Stimulated activated CD8-positive, alpha-beta memory T cell treated with anti-CD3 and anti-CD28 coated beads, Interleukin-15, amount 100 ng/mL, for 48 hours (primary cell): Measurements from ENCODE around the gene GALNT5.
A peak's percentile ranks its signal among the peaks of the same experiment; 100 is the strongest.
"Not testable (repeated sequence)": the region's sequence is repeated elsewhere in the genome, so short reads cannot be mapped to it uniquely, and the experiment has no call there.

Experiments used
- DNase-seq, 2 donors: peaks; one replicate each; pipeline ENCODE4 v3.0.0-alpha.2; 2020; ENCODE audit warnings: low read depth in 2 of 2

Gene GALNT5

DNA sequence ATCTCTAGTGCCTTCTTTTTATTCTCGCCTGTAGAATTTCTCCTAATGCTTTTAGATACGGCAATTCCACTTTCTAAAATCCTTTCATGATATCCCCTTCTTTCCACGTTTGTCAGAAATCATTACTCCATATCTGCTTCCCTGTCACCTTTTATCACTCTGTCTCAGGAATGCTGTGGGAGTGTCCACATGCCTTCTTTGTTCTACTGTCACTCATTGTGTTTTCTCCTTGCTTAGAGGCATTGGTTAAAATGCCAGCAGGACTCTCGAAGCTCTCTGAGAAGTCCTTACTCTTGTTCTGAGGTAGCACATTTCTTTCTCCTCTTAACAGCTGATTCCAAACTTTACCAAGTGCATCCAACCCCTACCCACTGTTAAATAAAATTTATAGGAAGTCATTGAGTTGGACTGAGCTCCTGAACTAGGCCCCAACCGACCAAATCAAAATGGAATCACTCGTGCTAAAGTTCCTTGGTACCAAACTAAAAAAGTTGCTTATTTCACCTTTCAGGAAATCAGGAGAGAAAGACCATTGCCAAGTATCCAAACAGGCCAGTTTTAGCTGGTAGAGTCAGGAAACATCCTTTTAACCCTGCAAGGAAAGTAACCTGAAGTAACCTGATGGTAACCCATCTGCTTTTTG is 10.6 kb upstream of the GALNT5 start:
- no peak for DNase-seq

DNA sequence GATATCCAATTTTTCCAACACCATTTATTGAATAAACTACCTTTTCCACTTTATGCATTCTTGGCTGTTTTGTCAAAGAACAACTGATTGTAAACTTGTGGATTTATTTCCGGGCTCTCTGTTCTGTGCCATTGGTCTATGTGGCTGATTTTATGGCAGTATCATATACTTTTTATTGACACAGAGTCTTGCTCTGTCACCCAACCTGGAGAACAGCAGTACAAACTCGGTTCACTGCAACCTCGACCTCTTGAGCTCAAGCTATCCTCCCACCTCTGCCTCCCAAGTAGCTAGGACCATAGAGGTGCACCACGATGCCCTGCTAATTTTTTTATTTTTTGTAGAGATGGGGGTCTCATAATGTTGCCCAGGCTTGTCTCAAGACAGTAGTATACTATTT is 6.7 kb upstream of the GALNT5 start:
- DNase-seq = no peak

DNA sequence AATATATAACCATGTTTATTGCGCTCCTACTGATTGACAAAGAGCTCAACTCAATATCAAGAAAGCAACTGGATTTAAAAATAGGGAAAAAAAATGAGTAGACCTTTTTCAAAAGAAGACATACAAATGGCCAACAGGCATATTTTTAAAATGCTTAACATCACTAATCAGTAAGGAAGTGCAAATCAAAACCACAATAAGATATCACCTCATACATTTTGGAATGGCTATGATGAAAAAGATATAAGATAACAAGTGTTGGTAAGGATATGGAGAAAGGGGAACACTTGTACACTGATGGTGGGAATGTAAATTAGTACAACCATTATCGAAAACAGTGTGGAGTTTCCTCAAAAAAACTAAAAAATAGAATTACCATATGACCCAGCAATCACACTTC is 5.6 kb upstream of the GALNT5 start:
- no peak for DNase-seq

DNA sequence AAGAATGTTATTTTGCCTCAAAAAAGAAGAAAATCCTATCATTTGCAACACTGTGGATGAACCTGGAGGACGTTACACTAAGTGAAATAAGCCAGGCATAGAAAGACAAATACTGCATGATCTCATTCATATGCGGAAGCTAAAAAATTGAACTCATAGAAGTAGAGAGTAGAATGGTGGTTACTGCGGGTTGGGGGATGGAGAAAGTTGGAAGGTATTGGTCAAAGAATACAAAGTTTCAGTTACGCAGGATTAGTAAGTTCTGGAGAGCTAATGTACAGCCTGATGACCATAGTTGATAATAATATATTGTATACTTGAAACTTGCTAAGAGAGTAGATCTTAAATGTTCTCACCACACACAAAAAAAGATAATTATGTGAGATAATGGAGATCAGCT is 5.0 kb upstream of the GALNT5 start:
- DNase-seq = no peak

DNA sequence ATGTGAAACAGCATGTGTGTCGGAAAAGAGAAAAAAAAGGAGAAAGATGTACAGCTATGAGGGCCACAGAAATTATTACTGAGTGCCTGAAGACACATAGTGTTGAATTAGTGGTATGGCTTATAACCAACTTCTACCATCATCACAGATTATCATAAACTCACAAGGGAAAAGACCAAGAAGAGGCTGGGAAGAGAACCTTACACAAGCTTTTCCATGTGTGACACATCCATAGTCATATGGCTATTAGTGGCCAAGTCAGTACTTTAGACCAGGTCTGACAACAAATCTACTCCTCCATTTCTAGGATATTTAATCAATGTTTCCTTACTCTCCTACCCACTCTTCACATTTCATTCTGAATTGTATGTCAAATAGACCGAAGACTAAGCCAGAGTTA is 3.5 kb upstream of the GALNT5 start:
- DNase-seq = no peak

DNA sequence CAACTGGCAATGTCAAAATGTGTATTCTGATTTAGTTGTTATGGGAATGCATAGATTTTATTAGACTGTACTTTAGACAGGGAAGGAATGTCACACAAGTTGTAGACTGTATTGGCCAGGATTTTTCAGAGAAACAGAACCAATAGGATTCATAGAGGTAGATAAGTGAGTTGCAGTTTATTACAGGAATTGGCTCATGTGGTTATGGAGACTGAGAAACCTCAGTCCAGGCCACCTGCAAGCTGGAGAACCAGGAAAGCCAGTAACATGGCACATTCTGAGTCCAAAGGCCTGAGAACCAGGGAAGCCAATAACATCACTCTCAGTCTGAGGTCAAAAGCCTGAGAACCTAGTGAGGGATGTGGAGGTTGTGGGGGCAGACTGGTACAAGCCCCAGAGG is 1.8 kb upstream of the GALNT5 start:
- no peak for DNase-seq

DNA sequence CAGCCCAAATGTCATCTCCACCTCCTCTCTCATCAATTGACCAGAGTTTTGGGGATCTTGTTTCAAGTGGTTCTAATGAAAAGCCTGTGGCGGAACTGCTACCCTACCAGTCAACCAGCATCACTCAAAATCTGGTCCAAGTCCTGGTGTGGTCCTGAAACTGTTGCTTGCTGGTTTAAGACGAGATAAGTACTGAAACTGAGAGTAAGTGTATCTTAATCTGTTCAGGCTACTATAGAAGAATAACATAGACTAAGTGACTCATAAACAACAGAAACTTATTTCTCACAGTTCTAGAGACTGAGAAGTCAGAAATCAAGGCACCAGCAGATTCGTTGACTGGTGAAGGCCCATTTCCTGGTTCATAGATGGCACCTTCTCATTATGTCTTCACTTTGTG is 879 bp upstream of the GALNT5 start:
- peak; percentile 31 to 37 for DNase-seq

DNA sequence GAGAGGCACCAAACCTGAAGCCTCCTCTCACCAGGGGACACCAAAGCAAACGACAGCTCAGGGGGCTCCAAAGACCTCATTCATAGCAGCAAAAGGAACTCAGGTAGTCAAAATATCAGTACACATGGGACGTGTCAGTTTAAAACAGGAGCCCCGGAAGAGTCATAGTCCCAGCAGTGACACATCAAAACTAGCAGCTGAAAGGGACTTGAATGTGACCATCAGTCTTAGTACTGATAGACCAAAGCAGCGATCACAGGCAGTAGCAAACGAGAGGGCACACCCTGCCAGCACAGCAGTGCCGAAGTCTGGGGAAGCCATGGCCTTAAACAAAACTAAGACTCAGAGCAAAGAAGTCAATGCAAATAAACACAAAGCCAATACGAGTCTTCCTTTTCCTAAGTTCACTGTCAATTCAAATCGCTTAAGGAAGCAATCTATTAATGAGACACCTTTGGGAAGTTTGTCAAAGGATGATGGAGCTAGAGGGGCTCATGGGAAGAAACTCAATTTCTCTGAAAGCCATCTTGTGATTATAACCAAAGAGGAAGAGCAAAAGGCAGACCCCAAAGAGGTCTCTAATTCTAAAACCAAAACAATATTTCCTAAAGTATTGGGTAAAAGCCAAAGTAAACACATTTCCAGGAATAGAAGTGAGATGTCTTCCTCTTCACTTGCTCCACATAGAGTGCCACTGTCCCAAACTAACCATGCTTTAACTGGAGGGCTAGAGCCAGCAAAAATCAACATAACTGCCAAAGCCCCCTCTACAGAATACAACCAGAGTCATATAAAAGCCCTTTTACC is 1.2 kb downstream of the GALNT5 start:
- no peak for DNase-seq

DNA sequence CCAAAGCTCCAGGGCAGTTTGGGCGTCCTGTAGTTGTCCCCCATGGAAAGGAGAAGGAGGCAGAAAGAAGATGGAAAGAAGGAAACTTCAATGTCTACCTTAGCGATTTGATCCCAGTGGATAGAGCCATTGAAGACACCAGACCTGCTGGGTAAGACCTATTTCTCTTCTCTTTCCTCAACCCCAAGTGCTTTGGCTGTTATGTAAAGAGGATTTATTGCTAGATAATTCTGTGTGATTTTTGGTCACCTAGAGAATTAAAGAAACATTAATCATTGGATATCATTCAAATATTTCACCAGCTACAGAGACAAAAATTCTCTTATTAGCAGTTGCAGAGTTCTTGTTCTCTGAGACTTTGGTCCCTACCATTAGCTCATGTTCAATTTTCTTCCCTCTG is 1.9 kb downstream of the GALNT5 start:
- no peak for DNase-seq

DNA sequence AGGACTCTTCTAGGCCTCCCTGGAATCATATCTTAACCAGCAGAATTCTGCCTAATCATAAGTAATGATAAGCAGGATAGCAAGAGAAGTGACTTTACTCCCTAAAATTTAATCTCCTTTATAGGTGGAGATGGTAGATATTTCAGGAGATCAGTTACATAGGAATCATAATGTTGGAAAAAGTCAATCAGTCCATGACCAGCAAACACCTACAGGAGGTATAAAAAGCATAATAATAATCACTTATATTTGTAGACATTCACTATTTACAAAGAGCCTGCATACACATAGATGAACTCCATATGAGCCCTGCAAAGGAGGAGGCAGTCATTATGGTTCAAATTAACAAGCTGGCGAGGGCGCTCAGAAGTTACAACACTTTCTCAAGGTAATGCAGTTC is 2.5 kb downstream of the GALNT5 start:
- DNase-seq = no peak

DNA sequence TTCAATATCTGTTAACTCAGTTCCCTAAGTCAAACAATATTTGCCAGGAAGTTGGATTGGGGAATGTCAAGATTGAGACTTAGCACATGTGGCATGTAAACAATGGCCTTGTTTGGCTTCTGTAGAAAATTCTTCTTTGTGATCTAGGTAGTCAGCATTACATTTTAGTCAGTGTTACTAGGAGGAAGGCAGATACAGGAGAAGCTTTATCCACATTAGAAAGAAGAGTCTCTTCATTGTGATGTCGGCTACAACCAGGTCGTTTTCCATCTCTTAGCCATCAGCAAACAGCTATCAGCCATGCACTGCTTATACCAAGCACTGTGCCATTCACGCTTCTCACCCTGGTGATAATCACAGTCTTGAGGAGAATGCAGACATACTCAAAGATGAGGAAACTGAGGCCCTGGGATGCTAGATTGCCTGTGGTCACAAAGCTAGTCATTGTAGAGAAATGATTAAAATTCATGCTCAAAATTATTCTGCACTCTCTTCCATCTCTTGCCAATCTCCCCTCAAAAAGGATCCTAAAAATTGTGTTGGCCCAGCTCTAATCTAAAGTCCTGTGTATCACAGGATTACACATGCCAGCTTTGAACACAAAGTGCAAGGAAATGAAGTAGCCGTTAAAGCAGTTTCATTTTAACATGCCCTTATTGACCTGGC is 3.2 kb downstream of the GALNT5 start:
- no peak for DNase-seq

DNA sequence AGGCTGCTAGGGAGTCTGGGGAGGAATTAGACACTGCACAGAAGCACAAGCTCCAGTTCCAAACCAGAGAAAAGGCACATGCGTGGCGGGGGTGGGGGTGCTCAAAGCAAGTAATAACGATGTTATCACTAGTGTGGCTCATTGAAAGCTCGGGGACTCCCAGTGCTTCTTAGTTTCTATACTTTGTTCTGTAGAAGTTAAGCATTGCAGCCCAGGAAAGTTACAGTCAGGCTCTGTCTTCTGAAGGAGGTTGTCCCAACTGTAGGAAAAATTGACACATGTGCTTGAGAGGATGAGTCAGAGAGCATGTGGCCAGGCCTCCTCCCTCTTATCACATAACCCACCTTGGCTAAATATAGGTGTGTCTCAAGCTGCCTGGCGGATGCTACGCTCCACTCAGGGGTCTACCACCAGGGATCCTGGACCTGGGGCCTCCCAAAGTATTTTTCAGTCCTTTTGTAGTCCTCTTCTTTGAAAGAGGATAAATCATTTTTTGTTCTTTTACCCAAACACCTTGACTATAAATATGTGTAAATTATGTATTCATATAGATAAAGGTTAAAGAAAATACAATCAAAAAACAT is 3.8 kb downstream of the GALNT5 start:
- DNase-seq = peak; percentile 51 to 59

DNA sequence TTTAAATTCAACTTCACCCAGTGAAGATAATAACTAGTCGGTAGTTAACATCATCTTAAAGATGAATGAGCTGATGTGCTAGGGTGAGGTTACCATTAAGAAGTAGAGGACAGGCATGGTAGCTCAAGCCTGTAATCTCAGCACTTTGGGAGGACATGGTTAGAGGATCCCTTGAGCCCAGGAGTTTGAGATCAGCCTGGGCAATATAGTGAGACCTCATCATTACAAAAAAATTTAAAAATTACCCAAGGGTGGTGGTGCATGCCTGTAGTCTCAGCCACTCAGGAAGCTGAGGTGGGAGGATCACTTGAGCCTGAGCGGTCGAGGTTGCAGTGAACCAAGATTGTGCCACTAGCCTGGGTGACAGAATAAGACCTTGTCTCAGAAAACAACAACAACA is 4.7 kb downstream of the GALNT5 start:
- no peak for DNase-seq

DNA sequence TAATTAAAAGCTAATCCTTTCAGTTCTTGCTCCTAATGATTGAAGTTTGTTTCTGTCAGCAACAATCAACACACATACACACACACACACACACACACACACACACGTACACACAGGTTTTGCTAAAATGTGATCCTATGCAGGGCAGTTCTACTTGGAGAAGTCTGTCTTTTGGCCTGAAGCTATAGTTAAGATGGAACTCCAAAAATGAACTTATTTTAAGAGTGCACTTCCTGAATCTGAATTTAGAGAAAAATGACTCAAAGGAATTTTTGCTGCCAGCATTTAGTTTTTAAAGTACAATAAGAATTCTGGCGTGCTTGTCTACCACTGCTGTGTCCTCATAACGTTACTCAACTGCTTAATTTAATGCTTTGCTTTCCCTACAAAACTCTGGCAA is 6.6 kb downstream of the GALNT5 start:
- DNase-seq = no peak

DNA sequence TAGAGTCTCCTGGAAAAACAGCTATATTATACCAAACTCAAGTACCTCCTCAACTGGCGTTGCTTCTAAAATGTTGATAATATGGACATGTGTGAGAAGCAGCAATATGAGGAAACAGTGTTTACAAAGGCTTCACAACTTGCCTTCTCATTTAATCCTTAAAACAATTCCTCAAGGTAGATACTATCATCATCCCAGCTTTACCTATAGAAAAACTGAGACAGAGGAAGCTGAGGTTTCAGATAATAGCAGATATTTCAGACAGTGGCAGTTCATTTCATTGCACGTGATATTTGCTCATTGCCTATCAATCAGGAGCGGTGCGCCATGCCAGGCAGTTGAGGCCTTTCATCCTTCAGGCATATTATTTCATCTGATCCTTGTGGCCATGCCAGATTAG is 8.3 kb downstream of the GALNT5 start:
- no peak for DNase-seq

DNA sequence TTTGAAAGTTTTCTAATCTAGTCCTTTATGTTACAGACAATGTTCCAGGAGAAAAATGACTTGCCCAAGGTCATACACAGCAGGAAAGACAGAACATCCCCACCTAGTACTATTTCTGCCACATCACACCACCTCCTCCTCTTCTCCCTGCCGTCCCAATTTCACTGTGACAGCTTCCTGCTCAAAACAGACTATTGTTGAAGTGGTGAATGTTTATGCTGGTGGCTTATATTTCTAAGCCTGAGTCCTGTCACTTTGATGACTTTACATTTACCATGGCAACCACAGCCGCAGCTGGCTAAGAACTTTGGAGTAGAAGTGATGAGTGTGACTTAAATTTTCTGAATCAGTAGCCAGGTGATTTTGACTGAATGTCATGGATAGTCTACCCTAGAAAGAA is 10.0 kb downstream of the GALNT5 start:
- DNase-seq = no peak

DNA sequence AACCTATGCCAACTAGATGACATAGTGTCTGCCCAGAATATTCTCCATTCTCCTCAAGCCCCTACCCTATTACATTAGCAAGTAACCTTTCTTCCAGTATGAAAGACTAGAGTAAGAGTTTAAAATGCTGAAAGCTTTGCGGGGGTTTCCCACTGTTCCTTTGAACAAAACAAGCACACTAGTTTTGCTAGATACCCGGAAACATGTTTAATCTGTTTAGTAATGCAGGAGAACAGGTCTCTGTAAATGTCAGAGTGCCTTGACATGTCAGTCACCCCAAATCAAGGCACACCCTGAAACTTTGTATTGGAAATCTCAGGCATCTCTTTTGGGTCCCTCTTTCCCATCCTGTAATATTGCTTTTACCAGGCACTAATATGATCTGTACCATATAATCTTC is 11.6 kb downstream of the GALNT5 start:
- DNase-seq = no peak

DNA sequence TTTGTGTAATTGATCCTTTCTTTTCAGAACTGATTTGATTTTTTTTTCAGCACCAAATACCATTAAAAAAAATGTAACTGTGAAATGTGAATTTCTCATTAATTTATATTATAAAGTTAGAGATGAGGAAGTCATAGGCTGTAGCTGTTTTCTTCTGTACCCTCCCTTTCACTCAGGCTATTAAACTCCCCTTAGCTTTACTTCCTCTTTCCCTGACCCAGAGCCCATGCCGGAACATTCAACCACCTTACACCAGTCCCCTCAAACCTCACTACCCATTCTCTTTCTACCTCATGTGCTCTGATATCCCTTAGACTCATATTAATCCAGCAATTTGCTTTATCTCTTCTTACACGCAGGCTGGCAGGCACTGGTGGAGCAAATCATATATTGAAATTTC is 12.4 kb downstream of the GALNT5 start:
- DNase-seq = no peak

DNA sequence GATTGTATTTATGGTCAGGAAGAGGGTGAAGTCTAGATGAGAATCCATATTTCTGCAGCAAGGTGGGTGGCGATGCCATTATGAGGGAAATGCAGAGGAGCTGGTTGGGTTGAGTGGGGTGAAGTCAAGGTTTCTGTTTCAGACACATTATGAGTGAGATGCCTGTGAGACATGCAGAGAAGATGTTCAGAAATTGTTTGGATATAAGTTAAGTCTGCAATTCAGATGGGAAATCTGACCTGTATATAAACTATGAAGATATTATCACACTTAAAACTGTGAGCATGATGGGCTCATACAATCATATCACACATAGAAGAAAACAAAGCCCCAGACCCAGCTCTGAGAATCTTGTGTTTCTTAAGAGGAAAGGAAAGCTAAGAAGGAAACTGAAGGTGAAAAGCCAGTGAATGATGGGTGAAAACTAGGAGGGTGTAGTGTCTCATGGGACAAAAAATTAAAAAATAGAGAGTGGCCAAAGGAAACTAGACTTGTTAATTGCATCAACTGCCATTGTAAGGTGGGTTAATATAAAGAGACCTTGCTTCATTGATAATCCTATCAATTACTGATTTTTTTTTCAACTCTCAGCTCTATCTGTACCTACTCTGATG is 14.2 kb downstream of the GALNT5 start:
- DNase-seq = no peak

DNA sequence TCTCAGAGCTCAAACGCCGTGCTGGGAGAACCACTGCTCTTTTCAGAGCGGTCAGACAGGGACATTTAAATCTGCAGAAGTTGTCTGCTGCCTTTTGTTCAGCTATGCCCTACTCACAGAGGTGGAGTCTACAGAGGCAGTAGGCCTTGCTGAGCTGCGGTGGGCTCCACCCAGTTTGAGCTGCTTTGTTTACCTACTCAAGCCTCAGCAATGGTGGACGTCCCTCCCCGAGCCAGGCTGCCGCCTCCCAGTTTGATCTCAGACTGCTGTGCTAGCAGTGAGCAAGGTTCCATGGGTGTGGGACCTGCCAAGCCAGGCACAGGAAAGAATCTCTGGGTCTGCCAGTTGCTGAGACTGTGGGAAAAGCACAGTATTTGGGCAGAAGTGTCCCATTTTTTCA is 21.8 kb downstream of the GALNT5 start:
- not testable (repeated sequence) for DNase-seq

DNA sequence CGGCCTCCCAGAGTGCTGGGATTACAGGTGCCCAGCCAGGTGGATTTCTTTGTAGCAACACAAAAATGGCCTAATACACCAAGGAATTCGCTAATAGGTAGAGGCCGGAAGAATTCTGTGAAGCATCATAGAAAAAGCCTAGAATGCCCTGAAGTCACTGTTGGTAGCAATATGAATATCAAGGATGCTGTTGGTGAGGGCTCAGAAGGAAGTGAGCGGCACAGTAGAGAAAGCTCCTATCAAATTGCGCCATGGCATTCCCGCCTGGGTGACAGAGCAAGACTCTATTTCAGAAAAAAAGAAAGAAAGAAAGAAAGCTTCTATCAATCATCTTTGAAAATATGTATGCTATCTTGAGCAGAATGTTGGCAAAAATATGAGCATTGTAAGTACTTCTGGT is 23.8 kb downstream of the GALNT5 start:
- no peak for DNase-seq

DNA sequence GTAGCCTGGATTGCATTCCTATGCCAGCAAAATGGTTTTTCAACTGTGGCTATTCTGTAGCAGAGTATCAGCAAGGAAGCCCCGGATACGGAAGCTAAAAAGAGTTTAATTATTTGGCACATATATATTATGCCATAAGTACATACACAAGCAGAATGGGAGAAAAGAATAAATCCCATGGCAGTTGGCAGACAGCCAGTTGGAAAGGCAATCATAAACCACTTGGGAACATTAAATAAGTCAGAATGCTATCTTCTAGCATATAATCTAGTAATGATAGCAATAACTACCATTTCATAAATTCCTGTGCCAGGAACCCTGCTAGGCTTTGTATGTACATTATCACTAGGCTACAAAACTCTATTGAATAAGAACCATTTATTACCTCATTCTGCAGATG is 26.0 kb downstream of the GALNT5 start:
- no peak for DNase-seq
